A673 (cell line): Measurements from ENCODE around the gene KCTD8. TPM values are rescaled to one million over a fixed set of nuclear protein-coding genes. Genes with fewer than 3 reads are reported as not detected.

Experiments used
- BruUV-seq: library from RNA; stranded (reverse); fragments of 400-500 nt; replicated peaks from 2 replicates; lab custom pipeline; 2021; lab: Mats Ljungman, UMichigan
- CTCF ChIA-PET: fragments of 300-600 bp; sonication (Branson Sonifier 250); formaldehyde crosslinking; loops from one replicate; lab custom pipeline; 2022; ENCODE audit warnings: antibody characterized with exemption; lab: Charles Lee
- POLR2A ChIA-PET: fragments of 300-600 bp; sonication (Branson Sonifier 250); formaldehyde crosslinking; loops from one replicate; lab custom pipeline; 2022; ENCODE audit warnings: antibody characterized with exemption; ENCODE audit not compliant: low non-redundant PET; lab: Charles Lee
- DNase-seq: peaks from one replicate; pipeline ENCODE4 v3.0.0-alpha.2; 2015; ENCODE audit warnings: low spot score
- H3K27ac ChIP-seq: fragments of 200-600 bp; sonication (generic); 2 replicates; pipeline ENCODE4 v1.5.1; 2016; ENCODE audit warnings: mixed run types, low read depth, mild to moderate bottlenecking, mixed read lengths, antibody characterized with exemption, low read length; ENCODE audit not compliant: poor library complexity, severe bottlenecking
- H3K27me3 ChIP-seq: fragments of 200-600 bp; sonication (generic); replicated peaks from 2 replicates; pipeline ENCODE4 v1.6.1; 2017; ENCODE audit warnings: mixed run types, low read depth, mild to moderate bottlenecking, mixed read lengths, antibody characterized with exemption, low read length; ENCODE audit not compliant: insufficient read depth, poor library complexity
- H3K36me3 ChIP-seq: fragments of 200-600 bp; sonication (generic); 2 replicates; pipeline ENCODE4 v1.6.1; 2016; ENCODE audit warnings: mixed run types, mild to moderate bottlenecking, mixed read lengths, antibody characterized with exemption, low read length; ENCODE audit not compliant: insufficient read depth, poor library complexity, severe bottlenecking
- H3K4me1 ChIP-seq: fragments of 200-600 bp; sonication (generic); 2 replicates; pipeline ENCODE4 v1.6.1; 2017; ENCODE audit warnings: mixed run types, mild to moderate bottlenecking, mixed read lengths, antibody characterized with exemption, low read length; ENCODE audit not compliant: insufficient read depth, poor library complexity, severe bottlenecking
- H3K4me3 ChIP-seq: fragments of 200-600 bp; sonication (generic); 2 replicates; pipeline ENCODE4 v1.5.1; 2016; ENCODE audit warnings: low read depth, mixed run types, mild to moderate bottlenecking, mixed read lengths, low read length; ENCODE audit not compliant: poor library complexity, severe bottlenecking
- H3K9me3 ChIP-seq: fragments of 200-600 bp; sonication (generic); 2 replicates; pipeline ENCODE4 v1.6.1; 2016; ENCODE audit warnings: mixed run types, low read depth, mild to moderate bottlenecking, mixed read lengths, antibody characterized with exemption, low read length; ENCODE audit not compliant: poor library complexity, severe bottlenecking
- EZH2 ChIP-seq: fragments of 200-600 bp; sonication (generic); IDR thresholded peaks from 2 replicates; pipeline ENCODE4 v1.6.1; 2017; ENCODE audit warnings: borderline replicate concordance, low read depth, mild to moderate bottlenecking, mixed read lengths, antibody characterized with exemption, low read length; ENCODE audit not compliant: poor library complexity, severe bottlenecking
- intact Hi-C: fragments of 100-400 bp; cut with micrococcal nuclease; formaldehyde crosslinking; loops from one replicate; pipeline ENCODE4 v1.10.0; 2022; ENCODE audit not compliant: unreplicated experiment
- total RNA-seq: library from RNA; stranded (reverse); gene quantifications from 2 replicates; pipeline ENCODE4 v1.2.3, GENCODE V29; 2021
- TF ChIP-seq, protein P1 (sequence below): fragments of 300-800, 200-600 bp; sonication (generic); conservative IDR thresholded peaks from 2 replicates; pipeline ENCODE4 v1.5.1; 2017; ENCODE audit warnings: low read depth, mild to moderate bottlenecking, antibody characterized with exemption, low read length, moderate library complexity, mixed read lengths

The KCTD8 gene
- total RNA-seq, 1 experiment from 2014 or later, result not detected

DNA sequence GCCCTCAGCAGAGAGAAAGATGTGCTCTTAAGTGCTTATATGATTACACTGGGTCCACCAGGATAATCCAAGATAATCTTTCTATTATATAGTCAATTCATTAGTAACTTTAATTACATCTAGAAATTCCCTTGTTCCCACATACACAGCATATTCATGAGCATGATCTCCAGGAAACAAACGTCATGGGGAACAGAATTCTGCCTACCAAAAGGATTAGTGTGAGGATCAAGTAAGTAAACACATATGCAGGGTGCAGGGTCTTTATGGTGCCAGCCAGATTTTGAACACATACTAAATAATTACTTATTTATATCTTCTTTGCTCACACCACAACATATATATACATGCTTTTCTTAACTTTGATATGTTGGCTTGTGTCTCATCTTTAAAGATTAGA lies 169.1 kb downstream of the KCTD8 start:
- POLR2A ChIA-PET, result no interaction called here
- intact Hi-C loops, result no loop called here

DNA sequence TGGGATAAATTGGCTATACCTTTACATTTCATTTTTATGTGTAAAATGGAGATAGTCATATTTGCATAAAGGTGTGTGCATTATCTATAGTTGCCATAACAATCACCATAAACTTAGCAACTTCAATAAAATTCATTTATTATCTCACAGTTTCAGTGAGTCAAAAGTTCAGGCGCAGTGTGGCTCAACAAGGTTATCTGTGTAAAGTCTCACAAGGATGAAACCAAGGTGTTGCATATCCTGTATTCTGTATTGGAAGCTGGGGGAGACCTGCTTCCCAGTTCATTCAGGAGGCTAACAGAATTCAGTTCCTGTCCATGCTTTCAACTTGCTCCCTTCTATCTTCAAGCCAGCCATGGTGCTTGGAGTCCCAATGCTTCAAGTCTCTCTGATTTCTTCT lies 169.5 kb downstream of the KCTD8 start:
- Histone ChIP-seq H3K4me1 (no peaks in the 10 kb centered on the region), H3K4me3 (no peak overlapping the region), H3K36me3 (no peaks in the 10 kb centered on the region), H3K27ac (no peak overlapping the region), H3K9me3 (peaks cover 6% of the 10 kb centered on the region), H3K27me3 (no peaks in the 10 kb centered on the region)
- no peak for DNase-seq
- intact Hi-C loops, result no loop called here
- POLR2A ChIA-PET, result no interaction called here
- TF ChIP-seq, protein P1, sequence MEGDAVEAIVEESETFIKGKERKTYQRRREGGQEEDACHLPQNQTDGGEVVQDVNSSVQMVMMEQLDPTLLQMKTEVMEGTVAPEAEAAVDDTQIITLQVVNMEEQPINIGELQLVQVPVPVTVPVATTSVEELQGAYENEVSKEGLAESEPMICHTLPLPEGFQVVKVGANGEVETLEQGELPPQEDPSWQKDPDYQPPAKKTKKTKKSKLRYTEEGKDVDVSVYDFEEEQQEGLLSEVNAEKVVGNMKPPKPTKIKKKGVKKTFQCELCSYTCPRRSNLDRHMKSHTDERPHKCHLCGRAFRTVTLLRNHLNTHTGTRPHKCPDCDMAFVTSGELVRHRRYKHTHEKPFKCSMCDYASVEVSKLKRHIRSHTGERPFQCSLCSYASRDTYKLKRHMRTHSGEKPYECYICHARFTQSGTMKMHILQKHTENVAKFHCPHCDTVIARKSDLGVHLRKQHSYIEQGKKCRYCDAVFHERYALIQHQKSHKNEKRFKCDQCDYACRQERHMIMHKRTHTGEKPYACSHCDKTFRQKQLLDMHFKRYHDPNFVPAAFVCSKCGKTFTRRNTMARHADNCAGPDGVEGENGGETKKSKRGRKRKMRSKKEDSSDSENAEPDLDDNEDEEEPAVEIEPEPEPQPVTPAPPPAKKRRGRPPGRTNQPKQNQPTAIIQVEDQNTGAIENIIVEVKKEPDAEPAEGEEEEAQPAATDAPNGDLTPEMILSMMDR, result no peak
- no peak for TF ChIP-seq EZH2
- CTCF ChIA-PET, result no interaction called here
- no TSS peak for BruUV-seq

More for the DNA sequence above, 169.1 kb downstream of the KCTD8 start:
- TF ChIP-seq, protein P1, result no peak
- no peak for TF ChIP-seq EZH2
- no peaks in the 10 kb centered on the region for H3K4me1 ChIP-seq
- H3K9me3 ChIP-seq, result peaks cover 4% of the 10 kb centered on the region
- no peaks in the 10 kb centered on the region for H3K27me3 ChIP-seq
- H3K36me3 ChIP-seq, result no peaks in the 10 kb centered on the region
- H3K27ac ChIP-seq, result no peak overlapping the region
- DNase-seq, result no peak
- CTCF ChIA-PET, result no interaction called here
- H3K4me3 ChIP-seq, result no peak overlapping the region
- BruUV-seq, result no TSS peak

DNA sequence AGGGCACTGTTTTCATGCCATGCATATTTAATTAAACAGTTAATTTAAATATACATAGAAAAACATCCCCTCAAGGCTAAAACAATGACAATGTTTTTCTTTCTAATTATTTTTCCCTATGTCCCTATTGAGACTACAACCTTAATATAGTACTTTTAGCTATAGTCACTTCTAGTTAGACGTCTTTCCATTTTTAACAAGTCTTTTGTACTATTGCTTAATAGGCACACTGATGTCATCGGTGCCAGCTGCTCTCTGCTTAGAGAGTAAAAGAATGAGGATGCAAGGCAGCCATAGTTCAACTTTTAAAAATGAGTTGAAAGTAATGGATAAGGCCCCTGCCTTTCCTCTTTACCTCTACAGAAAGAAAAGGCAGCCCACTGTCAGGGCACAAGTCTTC lies 191.1 kb downstream of the KCTD8 start:
- CTCF ChIA-PET, result no interaction called here
- POLR2A ChIA-PET, result no interaction called here
- H3K27me3 ChIP-seq, result no peaks in the 10 kb centered on the region
- DNase-seq, result no peak
- intact Hi-C loops, result no loop called here
- no TSS peak for BruUV-seq
- peaks cover 12% of the 10 kb centered on the region for H3K9me3 ChIP-seq
- TF ChIP-seq EZH2, result no peak
- TF ChIP-seq, protein P1, result no peak
- H3K27ac ChIP-seq, result no peak overlapping the region
- H3K36me3 ChIP-seq, result no peaks in the 10 kb centered on the region
- H3K4me1 ChIP-seq, result no peaks in the 10 kb centered on the region
- H3K4me3 ChIP-seq, result no peak overlapping the region
